Adrenal gland (tissue), 12 donors: ENCODE data around the gene CYBB. TPM values are rescaled to one million over a fixed set of nuclear protein-coding genes. Genes with fewer than 3 reads are reported as not detected.

Experiments used
- DNase-seq, 7 donors: peaks; one replicate each; pipeline ENCODE4 v3.0.0-alpha.2; 2019 to 2020
- H3K27ac ChIP-seq, 5 donors: fragments of 200-600 bp; sonication (generic) in 4 of 5; 1 replicate in 3 of 5; 2 replicates in 2 of 5; pipeline versions ENCODE4 v1.5.1 to v1.8.0; 2016 to 2020; ENCODE audit warnings: mild to moderate bottlenecking in 1 of 5
- H3K27me3 ChIP-seq: fragments of 200-600 bp; 2 replicates; pipeline ENCODE4 v1.8.0; 2021
- H3K36me3 ChIP-seq, 2 donors: fragments of 200-600 bp; replicated peaks in 1 of 2; 1 replicate in 1 of 2; 2 replicates in 1 of 2; pipeline versions ENCODE4 v1.5.1 to v1.8.0; 2018 to 2022
- H3K4me1 ChIP-seq, 2 donors: fragments of 200-600 bp; replicated peaks in 1 of 2; 1 replicate in 1 of 2; 2 replicates in 1 of 2; pipeline versions ENCODE4 v1.5.1 to v1.8.0; 2018 to 2021
- H3K4me3 ChIP-seq, 4 donors: fragments of 200-600 bp; sonication (generic) in 3 of 4; one replicate each; pipeline ENCODE4 v1.5.1; 2016 to 2018
- H3K9me3 ChIP-seq, 3 donors: fragments of 200-600 bp; sonication (generic) in 1 of 3; replicated peaks in 1 of 3; 1 replicate in 2 of 3; 2 replicates in 1 of 3; pipeline versions ENCODE4 v1.5.1 to v1.8.0; 2016 to 2021
- POLR2A ChIP-seq, 2 donors: fragments of 450-650 bp; IDR thresholded peaks; one replicate each; pipeline ENCODE4 v1.6.1; 2017; ENCODE audit warnings: antibody characterized with exemption in 2 of 2, mild to moderate bottlenecking in 2 of 2, moderate library complexity in 1 of 2
- WGBS, 4 donors: extraction: QIAGEN DNeasy Blood & Tissue Kit in 2 of 4; methylation state at CpG; one replicate each; pipeline versions ENCODE4 v1.1.5 to v1.1.7; 2013 to 2017; 5-methylcytosine and 5-hydroxymethylcytosine counted together
- intact Hi-C, 2 donors: fragments of 100-400 bp; cut with DNase I; formaldehyde crosslinking; loops; one replicate each; pipeline versions ENCODE4 v1.14.1 to v1.15.0; 2022 to 2023
- polyA plus RNA-seq, 3 donors: library from polyadenylated mRNA; stranded (reverse); fragments of 200-250 nt in 2 of 3; fragments of 350-450 nt in 1 of 3; fragmentation: Illumina TruSeq in 1 of 3; extraction: RNeasy Lipid Tissue Mini Kit (QIAGEN cat#74804) in 1 of 3; gene quantifications; one replicate each; pipeline ENCODE4 v1.2.3, GENCODE V29; 2013 to 2014
- total RNA-seq, 9 donors: library from RNA; depleted of rRNA in 4 of 9; stranded (reverse); fragments of >200 nt in 4 of 9; fragments of 120-200 nt in 1 of 9; fragmentation: NEBNext Ultra II Directional in 1 of 9; extraction: Animal tissue kit (Norgen Biotek cat#: 25700) in 1 of 9; gene quantifications; one replicate each; pipeline versions ENCODE4 v1.1.0 to v1.2.4, GENCODE V29; 2013 to 2023
- TF ChIP-seq, protein P1 (sequence below), 6 experiments: fragments of 450-650 bp in 4 of 6; fragments of 200-600 bp in 2 of 6; sonication (generic) in 1 of 6; IDR thresholded peaks; 1 replicate in 5 of 6; 2 replicates in 1 of 6; pipeline versions ENCODE4 v1.5.1 to v1.8.0; 2016 to 2021; ENCODE audit warnings: antibody characterized with exemption in 6 of 6, mild to moderate bottlenecking in 2 of 6, moderate library complexity in 1 of 6
- donor health status: healthy with polysubstance abuse.
- donor health status: Bipolar disorder and iron deficiency.
- donor health status: DM: yes; HTN: yes; CAD: no.
- donor health status: DM: no; HTN: no; CAD: no.
- donor health status: DM: no; HTN: no; CAD: no.
- donor health status: DM: yes; HTN: yes; CAD: no.

Gene CYBB
- total and polyA plus RNA-seq, 12 donors = 5.5 to 153 (median 56.9) TPM

GRCh38 chrX:37844622-37845021 is 64.8 kb downstream of the CYBB start:
- no peak for TF ChIP-seq POLR2A (IDR thresholded peaks at IDR 0.05)
- TF ChIP-seq, protein P1, sequence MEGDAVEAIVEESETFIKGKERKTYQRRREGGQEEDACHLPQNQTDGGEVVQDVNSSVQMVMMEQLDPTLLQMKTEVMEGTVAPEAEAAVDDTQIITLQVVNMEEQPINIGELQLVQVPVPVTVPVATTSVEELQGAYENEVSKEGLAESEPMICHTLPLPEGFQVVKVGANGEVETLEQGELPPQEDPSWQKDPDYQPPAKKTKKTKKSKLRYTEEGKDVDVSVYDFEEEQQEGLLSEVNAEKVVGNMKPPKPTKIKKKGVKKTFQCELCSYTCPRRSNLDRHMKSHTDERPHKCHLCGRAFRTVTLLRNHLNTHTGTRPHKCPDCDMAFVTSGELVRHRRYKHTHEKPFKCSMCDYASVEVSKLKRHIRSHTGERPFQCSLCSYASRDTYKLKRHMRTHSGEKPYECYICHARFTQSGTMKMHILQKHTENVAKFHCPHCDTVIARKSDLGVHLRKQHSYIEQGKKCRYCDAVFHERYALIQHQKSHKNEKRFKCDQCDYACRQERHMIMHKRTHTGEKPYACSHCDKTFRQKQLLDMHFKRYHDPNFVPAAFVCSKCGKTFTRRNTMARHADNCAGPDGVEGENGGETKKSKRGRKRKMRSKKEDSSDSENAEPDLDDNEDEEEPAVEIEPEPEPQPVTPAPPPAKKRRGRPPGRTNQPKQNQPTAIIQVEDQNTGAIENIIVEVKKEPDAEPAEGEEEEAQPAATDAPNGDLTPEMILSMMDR (IDR thresholded peaks at IDR 0.05) = no peak
- no peak for DNase-seq
- Histone ChIP-seq H3K36me3 (no peaks in the 10 kb centered on the region), H3K4me1 (peaks cover 0 to 4% of the 10 kb centered on the region in 2 donors), H3K27ac (no peak overlapping the region), H3K4me3 (no peak overlapping the region), H3K9me3 (no peaks in the 10 kb centered on the region), H3K27me3 (no peaks in the 10 kb centered on the region)
- intact Hi-C loops = no loop called here

DNA sequence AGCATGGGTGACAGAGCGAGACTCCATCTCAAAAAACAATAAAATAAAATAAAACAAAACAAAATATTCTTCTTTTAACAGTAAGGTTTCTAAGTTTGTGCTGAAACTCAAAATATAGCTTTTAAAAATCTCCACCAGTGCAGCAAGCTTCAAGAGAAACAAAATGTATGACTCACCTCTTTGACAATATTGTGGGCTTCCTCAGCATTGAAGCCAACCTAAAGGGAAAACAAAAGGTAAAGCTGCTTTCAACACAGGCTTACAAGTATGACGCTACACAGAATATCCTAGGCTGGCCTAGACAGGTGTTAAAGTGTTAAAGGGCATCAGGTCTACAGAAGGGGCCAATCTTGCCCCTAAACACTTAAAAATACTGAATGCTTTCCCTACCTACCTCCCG is 66.3 kb downstream of the CYBB start:
- 71 to 79% (median 71%) methylated on average over 2 to 3 of the region's 3 CpGs for WGBS, 4 donors
- peak overlapping the region in 1 of 4 donors; percentile 75 for H3K4me3 ChIP-seq

GRCh38 chrX:37846558-37846933 is 66.7 kb downstream of the CYBB start:
- no peak for DNase-seq
- peaks cover 0 to 4% of the 10 kb centered on the region in 2 donors for H3K4me1 ChIP-seq
- no peaks in the 10 kb centered on the region for H3K27me3 ChIP-seq
- peak overlapping the region in 4 of 5 donors; percentile 82 to 93 (median 86) for H3K27ac ChIP-seq
- H3K9me3 ChIP-seq = no peaks in the 10 kb centered on the region
- no peaks in the 10 kb centered on the region for H3K36me3 ChIP-seq
- intact Hi-C loops = no loop called here
- H3K4me3 ChIP-seq = peak overlapping the region in 3 of 4 donors; percentile 59 to 90 (median 75)
- no peak for TF ChIP-seq POLR2A (IDR thresholded peaks at IDR 0.05)
- TF ChIP-seq, protein P1 (IDR thresholded peaks at IDR 0.05) = no peak
- WGBS, 4 donors = 10 to 32% (median 19%) methylated on average over 1 of the region's 1 CpG

More for the DNA sequence above, 66.3 kb downstream of the CYBB start:
- H3K9me3 ChIP-seq = no peaks in the 10 kb centered on the region
- H3K4me1 ChIP-seq = peaks cover 0 to 4% of the 10 kb centered on the region in 2 donors
- H3K36me3 ChIP-seq = no peaks in the 10 kb centered on the region
- intact Hi-C loops = no loop called here
- TF ChIP-seq, protein P1 (IDR thresholded peaks at IDR 0.05) = no peak
- TF ChIP-seq POLR2A (IDR thresholded peaks at IDR 0.05) = no peak
- peak overlapping the region in 1 of 5 donors; percentile 89 for H3K27ac ChIP-seq
- DNase-seq = no peak
- H3K27me3 ChIP-seq = no peaks in the 10 kb centered on the region

- Histone ChIP-seq H3K36me3 (no peaks in the 10 kb centered on the region), H3K4me1 (peaks cover 0 to 4% of the 10 kb centered on the region in 2 donors), H3K27me3 (no peaks in the 10 kb centered on the region), H3K27ac (peak within 1 kb of the TSS in 4 of 5 donors; percentile 82 to 93 (median 86)), H3K4me3 (peak within 1 kb of the TSS in 3 of 4 donors; percentile 59 to 90 (median 75)), H3K9me3 (no peaks in the 10 kb centered on the region)
- peak; percentile 82 to 91 for TF ChIP-seq POLR2A (IDR thresholded peaks at IDR 0.05)
- TF ChIP-seq, protein P1 (IDR thresholded peaks at IDR 0.05) = no peak
- intact Hi-C loops = no loop called here
- DNase-seq = peak; percentile 83 to 91 (median 87)
- 0 to 31% (median 15%) methylated on average over 1 to 66 of the region's 67 CpGs for WGBS, 4 donors
These were observed 67.3 kb downstream of the CYBB start, which contains the start of gene DYNLT3 for GRCh38 chrX:37846934-37847732. DYNLT3 (minus strand) TSS chrX:37847571; CDS start chrX:37847510, 61 bp downstream.
